Suprapubic skin (tissue), 4 donors: ENCODE measurements around the gene AIG1.

ENCODE experiments used
- EP300 ChIP-seq: sonication (generic); formaldehyde crosslinking; IDR thresholded peaks from one replicate; pipeline ENCODE4 v1.6.1; 2017; ENCODE audit warnings: antibody characterized with exemption
- POLR2A ChIP-seq, 2 donors: fragments of 450-650 bp; IDR thresholded peaks; one replicate each; pipeline ENCODE4 v1.6.1; 2017; ENCODE audit warnings: antibody characterized with exemption in 2 of 2, mild to moderate bottlenecking in 2 of 2, moderate library complexity in 2 of 2
- POLR2AphosphoS5 ChIP-seq, 3 donors: sonication (generic); formaldehyde crosslinking; IDR thresholded peaks; one replicate each; pipeline ENCODE4 v1.6.1; 2017; ENCODE audit warnings: antibody characterized with exemption in 3 of 3
- TF ChIP-seq, protein P1 (sequence below), 2 donors: fragments of 200-600 bp in 1 of 2; fragments of 450-650 bp in 1 of 2; sonication (generic) in 1 of 2; IDR thresholded peaks; one replicate each; pipeline ENCODE4 v1.5.1; 2016 to 2019; ENCODE audit warnings: antibody characterized with exemption in 2 of 2, mild to moderate bottlenecking in 1 of 2, moderate library complexity in 1 of 2

DNA sequence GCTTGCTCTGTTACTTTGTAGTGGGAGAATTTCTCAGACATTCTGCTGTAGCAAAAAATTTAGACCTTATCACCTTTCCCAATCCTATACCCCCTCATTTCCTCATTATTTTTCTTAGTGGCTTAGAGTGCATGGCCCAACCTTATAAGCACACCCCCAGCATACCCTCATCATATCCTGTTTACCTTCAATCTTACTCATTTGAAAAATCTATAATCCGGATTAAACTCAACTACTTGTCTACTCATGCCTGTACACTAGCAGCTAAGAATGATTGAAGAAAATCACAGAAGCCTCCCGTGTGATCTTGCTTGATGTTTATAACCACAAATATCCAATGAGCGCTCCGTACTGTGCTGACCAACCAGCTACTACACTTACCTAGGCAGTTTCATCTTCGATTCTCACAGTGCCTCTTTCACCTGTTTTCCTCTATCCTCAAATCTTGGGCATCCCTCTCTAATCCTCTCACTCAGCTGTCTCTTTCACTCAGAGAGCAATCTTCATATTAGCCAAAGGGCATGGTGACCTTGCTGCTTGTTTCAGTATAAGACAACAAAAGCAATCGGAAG lies 36.6 kb downstream of the AIG1 start:
- TF ChIP-seq, protein P1, sequence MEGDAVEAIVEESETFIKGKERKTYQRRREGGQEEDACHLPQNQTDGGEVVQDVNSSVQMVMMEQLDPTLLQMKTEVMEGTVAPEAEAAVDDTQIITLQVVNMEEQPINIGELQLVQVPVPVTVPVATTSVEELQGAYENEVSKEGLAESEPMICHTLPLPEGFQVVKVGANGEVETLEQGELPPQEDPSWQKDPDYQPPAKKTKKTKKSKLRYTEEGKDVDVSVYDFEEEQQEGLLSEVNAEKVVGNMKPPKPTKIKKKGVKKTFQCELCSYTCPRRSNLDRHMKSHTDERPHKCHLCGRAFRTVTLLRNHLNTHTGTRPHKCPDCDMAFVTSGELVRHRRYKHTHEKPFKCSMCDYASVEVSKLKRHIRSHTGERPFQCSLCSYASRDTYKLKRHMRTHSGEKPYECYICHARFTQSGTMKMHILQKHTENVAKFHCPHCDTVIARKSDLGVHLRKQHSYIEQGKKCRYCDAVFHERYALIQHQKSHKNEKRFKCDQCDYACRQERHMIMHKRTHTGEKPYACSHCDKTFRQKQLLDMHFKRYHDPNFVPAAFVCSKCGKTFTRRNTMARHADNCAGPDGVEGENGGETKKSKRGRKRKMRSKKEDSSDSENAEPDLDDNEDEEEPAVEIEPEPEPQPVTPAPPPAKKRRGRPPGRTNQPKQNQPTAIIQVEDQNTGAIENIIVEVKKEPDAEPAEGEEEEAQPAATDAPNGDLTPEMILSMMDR (IDR thresholded peaks at IDR 0.05): no peak
- no peak for TF ChIP-seq POLR2A (IDR thresholded peaks at IDR 0.05)
- TF ChIP-seq EP300: no peak
- no peak for TF ChIP-seq POLR2AphosphoS5 (IDR thresholded peaks at IDR 0.05)
